SK-N-DZ (cell line): ENCODE data around the gene NSD1.
A peak's percentile ranks its signal among the peaks of the same experiment; 100 is the strongest.

ENCODE experiments used
- DNase-seq: peaks from one replicate; pipeline ENCODE4 v3.0.0-alpha.2; 2015; ENCODE audit warnings: low spot score

Gene NSD1

DNA sequence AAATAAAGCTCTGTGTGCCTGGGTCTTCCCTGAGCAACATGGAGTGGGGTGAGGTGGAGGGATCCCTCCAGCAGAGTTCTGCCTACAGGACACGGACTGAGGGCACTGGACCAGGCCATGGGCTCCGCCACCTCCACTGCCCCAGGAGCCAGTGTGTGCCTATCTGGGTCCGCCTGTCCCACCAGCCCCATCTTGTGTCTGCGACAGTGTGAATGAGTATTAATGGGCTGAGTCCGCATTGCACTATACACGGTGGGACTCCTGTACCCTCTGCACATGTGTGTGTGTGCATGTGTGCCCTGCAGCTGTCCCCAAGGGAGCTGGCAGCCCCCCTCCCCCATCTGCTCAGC, 35.5 kb upstream of the NSD1 start:
- DNase-seq = no peak

DNA sequence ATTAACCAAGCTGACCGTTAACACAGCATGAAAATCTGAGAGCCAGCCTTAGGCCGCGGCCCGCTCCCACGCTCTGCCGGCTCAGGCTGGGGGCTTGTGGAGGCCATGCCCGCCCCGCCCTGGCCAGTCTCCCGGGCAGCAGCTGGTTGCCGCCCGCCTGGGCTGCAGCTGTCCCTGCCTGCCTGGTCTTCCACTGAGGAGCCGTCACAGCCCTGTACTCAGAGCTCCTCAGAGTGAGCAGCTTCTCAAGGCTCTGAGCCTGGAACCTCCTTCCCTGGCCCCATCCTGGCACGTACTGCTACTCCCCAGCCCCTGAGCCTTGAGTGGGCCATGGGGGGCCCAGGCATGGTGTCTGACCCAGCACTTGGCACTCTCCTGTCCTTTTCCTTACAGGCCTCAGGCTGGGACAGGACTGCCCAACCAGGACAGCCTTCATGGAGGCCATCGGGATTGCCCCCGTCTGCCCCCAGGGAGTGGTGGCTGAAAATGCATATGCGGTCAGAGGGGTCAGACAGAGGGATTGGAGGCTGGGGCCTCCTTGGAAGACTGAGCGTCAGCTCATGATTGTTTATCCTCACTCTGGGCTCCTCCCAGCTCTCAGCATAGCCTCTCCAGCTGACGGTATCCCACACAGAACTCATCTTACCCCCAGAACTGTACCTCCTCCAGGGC, 35.0 kb upstream of the NSD1 start:
- DNase-seq = no peak

DNA sequence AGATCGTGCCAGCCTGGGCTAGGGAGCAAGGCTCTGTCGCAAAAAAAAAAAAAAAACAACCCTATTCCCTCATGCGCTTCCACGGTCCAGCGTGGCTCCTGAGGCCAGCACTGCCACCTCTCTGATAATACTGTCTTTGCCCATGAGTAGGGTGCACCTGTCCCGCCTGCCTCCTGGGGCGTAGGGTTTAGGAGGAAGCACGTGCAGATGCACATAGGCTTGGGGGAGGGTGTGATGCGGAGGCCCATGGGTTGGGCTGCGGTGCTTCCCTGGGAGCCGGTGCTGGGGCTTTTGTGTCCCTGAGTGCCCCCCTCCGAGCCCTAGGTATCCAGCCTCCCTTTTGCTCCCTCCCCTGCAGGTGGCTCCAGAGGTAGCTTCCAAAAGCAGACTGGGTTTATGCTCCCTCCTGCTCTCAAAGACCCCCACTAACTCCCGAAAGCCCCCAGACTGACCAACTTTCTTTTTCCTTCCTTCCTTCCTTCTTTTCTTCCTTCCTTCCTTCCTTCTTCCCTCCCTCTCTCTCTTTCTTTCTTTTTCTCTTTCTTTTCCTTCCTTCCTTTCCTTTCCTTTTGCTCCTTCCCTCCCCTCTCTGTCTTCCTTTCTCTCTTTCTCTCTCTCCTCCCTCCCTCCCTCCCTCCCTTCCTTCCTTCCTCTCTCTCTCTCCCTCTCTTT, 34.0 kb upstream of the NSD1 start:
- no peak for DNase-seq

DNA sequence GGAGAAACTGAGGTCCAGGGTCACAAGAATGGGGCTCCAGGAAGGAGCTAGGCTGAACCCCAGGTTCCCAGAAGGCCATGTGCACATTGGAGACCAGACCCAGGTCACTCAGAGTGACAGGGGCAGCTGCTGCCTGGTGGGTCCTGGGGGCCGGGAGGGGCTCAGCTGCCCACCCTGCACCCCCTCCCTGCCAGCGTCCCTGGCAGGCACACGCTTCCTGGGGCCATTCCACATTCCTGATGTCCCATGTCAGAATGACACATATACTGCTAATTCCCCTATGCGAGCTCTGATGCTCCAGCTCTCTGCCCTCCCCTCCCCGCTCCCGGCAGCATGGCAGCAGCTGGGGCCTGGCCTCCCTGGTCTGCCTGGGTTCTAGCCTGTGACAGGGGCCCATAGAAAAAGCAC, 32.9 kb upstream of the NSD1 start:
- DNase-seq = no peak

DNA sequence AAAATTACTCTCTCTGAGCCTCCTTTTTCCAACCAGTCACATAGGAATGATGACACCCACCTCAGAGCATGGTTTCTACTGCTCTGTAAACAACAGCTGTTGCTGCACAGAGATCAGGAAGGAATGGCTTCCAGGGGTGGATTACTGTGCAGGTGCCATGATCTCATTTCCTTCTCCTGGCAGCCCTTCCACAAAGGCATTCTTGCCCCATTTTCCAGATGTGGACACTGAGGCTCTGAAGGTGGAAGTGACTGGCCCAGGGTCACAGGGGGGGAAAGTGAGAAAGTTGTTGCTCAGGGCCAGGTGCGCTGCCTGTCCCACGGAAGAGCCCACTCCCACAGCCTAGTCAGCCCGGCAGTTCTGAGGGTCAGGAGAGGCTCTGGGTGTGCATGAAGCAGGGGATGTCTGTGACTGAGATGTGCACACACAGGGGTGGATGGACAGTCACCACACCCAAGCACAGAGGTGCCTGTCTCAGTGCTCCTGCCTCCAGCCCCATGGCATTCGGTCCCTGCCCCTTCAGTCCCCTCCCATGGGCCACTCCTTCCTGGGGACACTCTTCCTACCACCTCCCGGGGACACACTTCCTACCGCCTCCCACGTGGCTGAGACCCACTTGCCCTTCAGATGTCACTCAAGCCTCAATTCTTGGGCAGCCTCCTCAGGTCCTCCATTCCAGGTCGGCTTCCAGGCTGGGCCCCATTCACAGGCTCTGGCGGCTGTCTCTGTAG, 29.9 kb upstream of the NSD1 start:
- no peak for DNase-seq

DNA sequence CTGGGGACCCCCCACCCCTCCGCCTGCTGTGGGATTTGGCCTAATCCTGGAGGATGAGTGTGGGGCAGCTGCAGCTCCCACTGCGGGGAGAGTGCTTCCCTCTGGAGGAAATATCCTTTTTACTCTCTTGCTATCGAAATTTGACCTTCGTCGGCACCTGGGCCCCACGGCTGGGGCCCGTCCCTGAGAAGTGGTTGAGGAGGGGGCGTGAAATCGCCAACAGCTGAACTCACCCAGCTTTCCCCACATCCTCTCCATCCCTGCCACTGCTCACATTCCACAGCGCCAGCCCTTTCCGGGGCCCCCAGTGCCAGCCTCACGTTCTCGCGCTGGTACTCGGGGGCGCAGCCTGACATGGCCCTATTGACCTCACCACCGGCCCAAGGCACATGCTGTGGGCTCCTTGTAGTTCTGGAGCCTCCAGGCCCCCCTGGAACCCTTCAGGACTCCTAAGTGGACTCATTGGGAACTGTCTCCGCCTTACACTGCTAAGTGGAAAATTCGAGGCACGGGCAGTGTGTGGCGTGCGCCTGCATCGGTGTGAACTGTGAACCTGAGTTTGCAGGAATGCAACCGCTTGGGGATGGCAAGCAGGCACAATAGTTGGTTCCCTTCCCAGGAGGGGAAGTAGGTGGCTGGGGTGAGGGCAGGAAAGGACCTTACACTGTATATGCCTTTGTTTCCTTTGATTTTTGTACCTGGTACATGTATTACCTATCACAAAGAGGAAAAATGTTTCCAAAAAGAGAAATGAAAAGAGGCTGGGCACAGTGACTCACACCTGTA, 27.7 kb upstream of the NSD1 start:
- DNase-seq = no peak

DNA sequence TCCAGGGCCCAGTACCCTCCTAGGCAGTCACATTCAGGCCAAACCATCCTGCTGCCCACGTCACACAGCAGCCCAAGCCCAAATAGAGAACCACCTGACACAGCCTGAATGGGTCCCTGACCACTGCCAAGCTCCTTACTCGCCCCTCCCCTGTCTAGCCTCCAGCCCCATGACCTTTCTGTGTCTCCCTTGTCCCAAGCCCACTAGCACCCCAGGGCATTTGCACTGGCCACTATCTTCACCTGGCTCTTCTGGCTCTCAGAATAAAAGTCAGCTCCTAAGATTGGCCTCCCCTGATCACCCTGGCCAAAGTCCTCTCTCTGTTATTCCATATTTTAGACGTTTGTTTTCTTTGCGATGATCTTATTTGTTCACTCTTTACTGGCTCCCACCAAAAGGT, 26.4 kb upstream of the NSD1 start:
- DNase-seq = no peak

DNA sequence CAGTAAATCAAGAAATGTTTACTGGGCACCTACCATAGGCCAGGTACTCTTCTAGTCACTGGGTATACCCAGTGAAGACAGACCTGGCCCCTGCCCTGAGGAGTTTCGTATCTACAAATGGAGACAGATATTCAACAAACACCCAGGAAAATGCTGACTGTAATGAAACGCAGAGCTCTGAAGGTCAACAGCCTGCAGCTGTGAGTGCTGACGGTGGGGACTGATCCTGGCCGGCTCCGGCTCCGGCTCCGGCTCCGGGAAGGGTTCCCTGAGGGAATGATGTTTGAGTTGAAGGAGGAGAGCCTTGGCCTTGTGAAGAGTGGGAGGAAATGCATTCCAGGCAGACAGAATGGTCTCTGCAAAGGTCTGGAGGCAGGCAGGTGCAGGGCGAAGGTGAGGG, 23.8 kb upstream of the NSD1 start:
- DNase-seq = no peak

DNA sequence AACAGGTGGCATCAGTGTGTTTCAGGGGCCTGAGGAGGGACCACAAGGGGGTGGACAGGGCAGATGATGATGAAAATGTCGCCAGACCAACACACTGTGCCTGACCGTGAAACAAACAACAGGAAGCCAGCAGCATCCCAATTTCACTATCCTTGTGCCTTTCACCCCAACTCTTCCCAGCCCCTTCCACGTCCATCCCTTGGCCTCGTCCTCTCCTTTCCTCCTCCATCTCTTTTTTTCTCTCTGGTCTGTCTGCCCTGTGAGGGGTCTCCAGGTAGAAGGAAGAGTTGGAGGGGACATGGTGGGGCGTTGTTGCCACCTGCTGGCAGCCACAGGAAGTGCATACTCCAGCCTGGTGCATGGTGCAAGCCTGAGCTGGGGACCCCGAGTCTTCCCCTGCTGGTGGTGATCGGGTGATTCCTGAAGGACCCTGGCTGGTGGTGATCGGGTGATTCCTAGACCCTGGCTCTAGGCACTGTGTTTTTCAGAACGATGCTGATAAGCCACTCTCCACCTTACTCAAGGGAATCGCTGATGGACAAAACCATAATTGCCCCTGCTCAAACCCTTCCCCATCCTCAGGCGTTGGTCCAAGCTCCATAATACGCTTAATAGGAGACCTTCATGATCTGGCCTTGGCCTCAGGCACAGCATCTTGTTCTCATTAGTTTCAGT, 21.7 kb upstream of the NSD1 start:
- peak; percentile 78 for DNase-seq

DNA sequence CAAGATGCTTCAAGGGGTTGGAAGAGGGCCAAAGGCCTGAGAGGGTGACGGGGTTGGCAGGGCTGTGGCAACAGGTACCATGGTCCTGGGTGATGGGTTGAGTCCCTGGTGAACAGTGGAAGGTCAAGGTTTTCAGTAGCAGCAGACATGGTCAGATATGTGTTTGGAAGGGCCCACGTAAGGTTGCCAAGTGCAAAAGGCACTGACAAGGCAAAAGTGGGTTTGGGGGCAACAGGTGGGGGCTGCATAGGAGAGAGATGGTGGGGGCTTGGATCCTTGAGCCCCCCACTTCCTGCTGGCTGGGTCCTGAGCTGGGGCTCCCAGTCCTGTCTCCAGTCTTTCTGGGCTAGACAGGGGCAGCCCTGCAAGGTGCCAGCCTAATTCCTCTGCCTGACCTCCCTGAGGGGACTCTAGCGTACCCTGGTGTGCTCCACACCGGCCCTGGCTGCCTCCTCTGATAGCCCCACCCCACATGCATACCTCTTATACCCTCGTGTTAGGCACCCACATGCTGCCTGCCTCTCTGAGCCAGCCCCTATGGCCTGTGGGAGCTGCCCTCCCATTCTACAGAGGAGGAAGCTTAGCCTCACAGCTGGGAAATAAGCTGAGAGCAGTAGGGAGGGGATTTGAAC, 20.9 kb upstream of the NSD1 start:
- DNase-seq = no peak

DNA sequence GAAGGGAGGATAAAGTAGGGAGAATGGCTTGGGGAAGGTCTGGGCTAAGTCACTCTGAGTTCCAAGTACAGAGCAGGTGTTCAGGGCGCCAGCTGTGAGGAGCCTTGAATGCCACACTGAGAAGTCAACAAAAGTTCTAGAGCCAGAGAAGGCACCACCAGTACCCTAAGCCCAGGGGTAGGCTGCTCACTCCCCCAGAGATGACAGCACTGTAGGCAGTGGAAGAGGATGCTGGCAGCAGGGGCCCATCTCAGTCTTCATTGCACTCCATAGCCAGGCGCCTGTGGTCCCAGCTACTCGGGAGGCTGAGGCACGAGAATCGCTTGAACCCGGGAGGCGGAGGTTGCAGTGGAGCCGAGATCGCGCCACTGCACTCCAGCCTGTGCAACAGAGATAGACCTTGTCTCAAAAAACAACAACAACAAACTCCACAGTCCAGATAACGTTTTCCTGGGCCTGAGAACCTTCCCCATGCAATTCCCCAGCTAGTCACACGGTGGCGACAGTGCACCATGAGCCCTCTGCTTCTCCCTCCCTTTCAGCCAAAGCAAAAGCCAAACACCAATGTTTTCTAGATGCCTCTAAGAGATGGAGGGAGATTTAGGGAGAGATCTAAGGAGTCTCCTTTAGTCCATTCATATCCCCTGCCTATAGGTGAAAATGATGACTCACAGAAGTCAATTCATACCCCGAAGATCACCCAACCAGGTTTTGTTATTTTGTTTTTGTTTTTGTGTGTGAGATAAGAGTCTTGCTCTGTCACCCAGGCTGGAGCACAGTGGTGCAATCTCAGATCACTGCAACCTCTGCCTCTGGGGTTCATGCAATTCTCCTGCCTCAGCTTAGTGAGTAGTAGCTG, 19.8 kb upstream of the NSD1 start:
- DNase-seq = peak; percentile 74

DNA sequence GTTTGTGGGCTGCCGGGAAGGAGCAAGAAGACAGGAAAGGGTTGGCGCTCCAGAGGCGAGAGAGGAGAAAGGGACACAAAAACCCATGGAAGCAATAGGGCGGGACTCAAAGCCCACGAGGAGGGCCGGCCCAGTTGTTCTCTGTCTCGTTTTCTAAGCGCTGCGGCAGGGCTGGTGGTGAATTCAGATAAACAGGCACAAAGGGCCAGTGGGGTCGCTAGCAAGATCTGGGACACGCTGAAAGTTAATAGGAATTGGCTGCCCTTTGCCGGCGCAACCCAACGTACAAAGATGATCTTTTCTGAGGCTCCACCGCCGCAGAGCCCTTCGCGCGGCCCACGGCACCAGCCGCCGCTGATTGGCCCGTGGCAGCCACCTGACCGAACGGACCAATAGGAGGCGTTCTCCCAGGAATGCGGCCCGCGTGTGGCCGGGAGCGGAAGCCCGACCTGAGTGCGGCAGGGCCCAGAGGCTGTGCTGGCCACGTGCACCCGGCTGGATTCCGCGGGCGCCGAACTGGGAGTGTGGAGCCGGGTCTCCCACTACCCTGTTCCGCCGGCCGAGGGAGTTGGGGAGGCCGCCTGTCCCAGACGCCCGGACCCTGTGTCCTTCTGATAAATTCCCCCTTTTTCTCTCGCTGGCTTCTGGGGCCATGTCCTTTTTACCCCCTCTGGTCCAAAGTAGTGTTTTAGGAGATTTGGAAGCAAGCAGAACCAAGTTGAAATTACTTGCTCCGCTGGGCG, 16.8 kb upstream of the NSD1 start:
- no peak for DNase-seq

DNA sequence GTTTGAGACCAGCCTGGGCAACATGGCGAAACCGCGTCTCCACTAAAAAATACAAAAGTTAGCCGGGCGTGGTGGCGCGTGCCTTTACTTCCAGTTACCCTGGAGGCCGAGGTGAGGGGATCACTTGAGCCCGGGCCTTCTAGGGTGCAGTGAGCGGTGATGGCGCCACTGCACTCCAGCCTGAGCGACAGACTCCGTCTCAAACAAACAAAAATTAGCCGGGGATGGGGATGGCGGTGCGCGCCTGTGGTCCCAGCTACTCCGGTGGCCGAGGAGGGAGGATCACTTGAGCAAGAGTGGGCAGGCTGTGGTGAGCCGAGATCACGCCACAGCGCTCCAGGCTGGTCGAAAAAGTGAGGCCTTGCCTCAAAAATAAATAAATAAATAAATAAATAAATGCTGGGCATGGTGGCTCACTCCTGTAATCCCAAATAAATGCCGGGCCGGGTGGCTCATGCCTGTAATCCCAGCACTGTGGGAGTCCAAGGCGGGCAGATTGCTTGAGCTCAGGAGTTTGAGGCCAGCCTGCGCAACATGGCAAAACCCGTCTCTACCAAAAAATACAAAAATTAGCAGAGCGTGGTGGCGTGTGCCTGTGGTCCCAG, 16.0 kb upstream of the NSD1 start:
- no peak for DNase-seq

DNA sequence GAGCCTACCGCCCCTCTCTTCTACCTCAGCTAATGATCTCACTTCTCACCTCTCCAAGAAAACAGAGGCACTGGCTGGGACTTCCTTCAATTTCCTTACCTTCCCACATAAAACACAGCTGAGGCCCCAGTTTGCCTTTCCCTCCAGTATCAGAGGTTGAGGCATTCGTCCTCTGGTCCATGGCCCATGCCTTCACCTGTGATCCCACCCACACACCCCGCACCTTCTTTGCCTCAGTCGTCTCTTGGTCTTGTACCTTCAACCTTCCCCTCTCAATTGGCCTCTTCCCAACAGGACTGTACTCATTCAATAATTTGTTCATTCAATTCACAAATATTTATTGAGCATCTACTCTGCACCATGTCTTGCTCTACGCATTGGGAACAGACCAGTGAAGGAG, 11.0 kb upstream of the NSD1 start:
- no peak for DNase-seq

DNA sequence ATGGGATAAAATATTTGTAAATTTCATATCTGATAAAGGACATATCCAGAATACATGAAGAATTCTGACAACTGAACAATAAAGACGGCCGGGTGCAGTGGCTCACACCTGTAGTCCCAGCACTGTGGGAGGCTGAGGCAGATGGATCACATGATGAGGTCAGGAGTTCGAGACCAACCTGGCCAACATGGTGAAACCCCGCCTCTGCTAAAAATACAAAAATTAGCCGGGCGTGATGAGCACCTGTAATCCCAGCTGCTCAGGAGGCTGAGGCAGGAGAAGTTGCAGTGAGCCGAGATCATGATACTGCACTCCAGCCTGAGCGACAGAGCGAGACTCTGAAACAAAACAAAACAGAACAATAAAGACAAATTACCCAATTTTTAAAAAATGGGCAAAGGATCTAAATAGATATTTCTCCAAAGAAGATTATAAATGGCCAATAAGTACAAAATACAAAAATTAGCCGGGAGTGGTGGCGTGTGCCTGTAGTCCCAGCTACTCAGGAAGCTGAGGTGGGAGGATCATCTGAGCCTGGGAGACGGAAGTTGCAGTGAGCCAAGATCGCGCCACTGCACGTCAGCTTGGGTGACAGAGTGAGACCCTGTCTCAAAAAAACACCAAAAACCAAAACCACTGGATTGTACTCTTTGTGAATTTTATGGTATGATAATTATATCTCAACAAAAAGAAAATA, 9.6 kb upstream of the NSD1 start:
- DNase-seq = no peak

DNA sequence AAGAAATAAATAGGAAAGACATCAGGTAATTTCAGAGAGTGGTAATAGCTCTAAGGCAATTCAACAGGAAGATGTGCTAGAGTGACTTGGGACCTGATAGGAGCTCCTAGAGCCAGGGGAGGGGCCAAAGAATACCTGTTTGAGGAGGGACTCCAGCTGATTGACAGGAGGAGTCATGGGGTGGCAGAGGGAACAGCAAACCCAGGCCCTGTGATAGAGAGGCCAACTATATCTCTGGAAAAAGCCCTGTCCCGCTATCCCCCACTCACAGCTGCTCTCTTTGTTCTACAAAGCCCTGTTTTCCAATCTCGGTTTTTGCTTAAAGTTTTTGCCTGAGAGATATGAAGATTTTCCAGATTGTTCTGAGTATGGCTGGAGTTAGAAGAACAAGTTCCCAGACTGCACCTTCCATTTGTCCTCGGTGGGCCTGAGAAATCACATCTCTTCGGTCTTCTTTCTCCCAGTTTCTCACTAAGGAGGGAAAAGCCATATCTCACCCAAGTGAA, 9.0 kb upstream of the NSD1 start:
- DNase-seq = no peak

DNA sequence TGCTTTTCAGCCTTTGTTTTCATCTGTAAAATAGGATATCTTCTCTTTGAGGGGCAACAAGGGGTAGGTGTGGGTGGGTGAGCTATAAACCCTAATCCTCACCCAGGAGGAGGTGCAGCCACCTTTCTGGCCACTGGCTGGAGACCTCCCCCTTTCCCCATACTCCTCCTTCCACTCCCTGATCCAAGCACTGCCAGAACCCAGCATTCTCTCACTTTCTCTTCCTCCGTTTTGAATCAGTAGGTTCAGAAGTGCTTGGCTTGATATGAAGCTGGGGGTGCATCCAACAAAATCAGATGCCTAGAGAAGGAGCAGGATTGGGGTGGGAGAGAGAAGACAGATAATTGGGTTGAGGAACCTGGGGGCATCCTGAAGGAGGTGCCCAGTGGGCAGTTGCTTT, 6.8 kb upstream of the NSD1 start:
- no peak for DNase-seq

DNA sequence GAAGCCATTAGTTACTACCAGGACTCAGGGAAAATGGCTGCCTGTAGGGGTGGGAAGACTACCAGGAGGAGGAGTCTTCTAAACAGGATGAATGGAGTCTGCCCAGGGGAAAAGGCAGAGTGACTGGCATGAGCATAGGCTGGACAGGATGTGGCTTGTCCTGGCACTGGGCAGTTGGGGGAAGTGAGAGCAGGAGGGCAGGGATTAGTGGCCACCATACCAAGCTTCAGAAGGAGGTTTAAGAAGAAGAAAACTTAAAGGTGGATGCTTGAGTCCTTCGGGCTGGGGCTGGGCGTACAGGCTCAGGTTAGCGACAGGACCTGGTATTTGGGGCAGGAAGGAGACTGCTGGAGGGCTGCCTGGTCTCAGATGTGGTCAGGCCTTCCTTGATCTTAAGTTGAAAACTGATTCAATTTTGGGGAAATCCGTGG, 5.0 kb upstream of the NSD1 start:
- no peak for DNase-seq
